Endodermal cell (in vitro differentiated cells): ENCODE results near the gene PARVB. TPM values are rescaled to one million over a fixed set of nuclear protein-coding genes. Genes with fewer than 3 reads are reported as not detected.
"Not testable (repeated sequence)": the region's sequence is repeated elsewhere in the genome, so short reads cannot be mapped to it uniquely, and the experiment has no call there.

Source experiments
- DNase-seq: peaks from one replicate; pipeline ENCODE4 v3.0.0-alpha.2; 2017
- H3K27ac ChIP-seq: 2 replicates; pipeline ENCODE4 v1.5.1; 2013; ENCODE audit warnings: mild to moderate bottlenecking, low read depth, low read length, moderate library complexity
- H3K27me3 ChIP-seq: 2 replicates; pipeline ENCODE4 v1.6.1; 2013; ENCODE audit warnings: mild to moderate bottlenecking, low read length, moderate library complexity; ENCODE audit not compliant: insufficient read depth, control insufficient read depth, poor library complexity, severe bottlenecking
- H3K36me3 ChIP-seq: 2 replicates; pipeline ENCODE4 v1.7.0; 2013; ENCODE audit warnings: mild to moderate bottlenecking, low read length, moderate library complexity; ENCODE audit not compliant: control insufficient read depth, insufficient read depth
- H3K4me1 ChIP-seq: one replicate; pipeline ENCODE4 v1.7.0; 2013; ENCODE audit warnings: low read length; ENCODE audit not compliant: control insufficient read depth, insufficient read depth
- H3K4me3 ChIP-seq: 2 replicates; pipeline ENCODE4 v1.5.1; 2013; ENCODE audit warnings: mild to moderate bottlenecking, low read length, moderate library complexity
- H3K9ac ChIP-seq: 2 replicates; pipeline ENCODE4 v1.6.1; 2013; ENCODE audit warnings: mild to moderate bottlenecking, low read length, moderate library complexity; ENCODE audit not compliant: poor library complexity, severe bottlenecking; ENCODE audit errors: extremely low read depth
- H3K9me3 ChIP-seq: 2 replicates; pipeline ENCODE4 v1.6.1; 2013; ENCODE audit warnings: mild to moderate bottlenecking, low read length, moderate library complexity; ENCODE audit not compliant: control insufficient read depth
- H3K27ac Mint-ChIP-seq: 2 replicates; pipeline ENCODE4 v1.8.0; 2020; ENCODE audit warnings: mixed read lengths
- H3K27me3 Mint-ChIP-seq: 2 replicates; pipeline ENCODE4 v1.8.0; 2021; ENCODE audit warnings: mild to moderate bottlenecking, mixed read lengths; ENCODE audit not compliant: insufficient read depth
- H3K36me3 Mint-ChIP-seq: 2 replicates; pipeline ENCODE4 v1.8.0; 2020; ENCODE audit warnings: low read depth, mixed read lengths
- H3K4me1 Mint-ChIP-seq: 2 replicates; pipeline ENCODE4 v1.8.0; 2020; ENCODE audit warnings: mixed read lengths
- H3K4me3 Mint-ChIP-seq: 2 replicates; pipeline ENCODE4 v1.8.0; 2020; ENCODE audit warnings: mild to moderate bottlenecking, moderate library complexity, mixed read lengths
- H3K9me3 Mint-ChIP-seq: 2 replicates; pipeline ENCODE4 v1.8.0; 2020; ENCODE audit warnings: mild to moderate bottlenecking, mixed read lengths
- CTCF ChIP-seq: fragments of 200-600 bp; sonication (generic); conservative IDR thresholded peaks from 2 replicates; pipeline ENCODE4 v1.5.0; 2021; ENCODE audit warnings: antibody characterized with exemption, mild to moderate bottlenecking
- WGBS, 2 experiments: methylation state at CpG; one replicate each; pipeline versions ENCODE4 v1.1.5 to v1.1.7; 2013; ENCODE audit warnings: missing lambda C conversion rate in 2 of 2, mixed read lengths in 1 of 2; ENCODE audit not compliant: insufficient coverage in 1 of 2, insufficient read length in 1 of 2; 5-methylcytosine and 5-hydroxymethylcytosine counted together
- total RNA-seq, 2 donors: library from RNA; stranded (reverse); fragmentation: NEBNext Ultra II Directional in 1 of 2; extraction: Animal tissue kit (Norgen Biotek cat#: 25700) in 1 of 2; gene quantifications; 2 replicates in 1 of 2; 3 replicates in 1 of 2; pipeline ENCODE4 v1.2.1, GENCODE V29; 2021

Gene PARVB
- total RNA-seq, 2 donors from 2014 or later: 29.6 to 32.3 TPM

- TF ChIP-seq CTCF: no peak
- Mint-ChIP-seq H3K36me3 (peaks cover 13% of the 10 kb centered on the region), H3K27ac (peak overlapping the region; percentile 23), H3K4me1 (peaks cover 33% of the 10 kb centered on the region), H3K4me3 (no peak overlapping the region), H3K27me3 (no peaks in the 10 kb centered on the region), H3K9me3 (peaks cover 12% of the 10 kb centered on the region)
- Histone ChIP-seq H3K36me3 (peaks cover 2% of the 10 kb centered on the region), H3K4me1 (peaks cover 12% of the 10 kb centered on the region), H3K9ac (no peak overlapping the region), H3K4me3 (no peak overlapping the region), H3K27me3 (no peaks in the 10 kb centered on the region), H3K9me3 (no peaks in the 10 kb centered on the region), H3K27ac (no peak overlapping the region)
- 82 to 86% methylated on average over 13 to 14 of the region's 14 CpGs for WGBS, 2 experiments
- no peak for DNase-seq
Observed at GRCh38 chr22:44108806-44109385, 84.8 kb downstream of the PARVB start.

- no peak overlapping the region for H3K9ac ChIP-seq
- no peaks in the 10 kb centered on the region for H3K27me3 Mint-ChIP-seq
- no peaks in the 10 kb centered on the region for H3K9me3 ChIP-seq
- H3K4me3 ChIP-seq: no peak overlapping the region
- H3K4me3 Mint-ChIP-seq: no peak overlapping the region
- WGBS, 2 experiments: 81 to 96% methylated on average over 2 to 4 of the region's 4 CpGs
- no peak overlapping the region for H3K27ac Mint-ChIP-seq
- no peak for TF ChIP-seq CTCF
- peaks cover 33% of the 10 kb centered on the region for H3K4me1 Mint-ChIP-seq
- no peak for DNase-seq
- peaks cover 9% of the 10 kb centered on the region for H3K36me3 Mint-ChIP-seq
- H3K27ac ChIP-seq: no peak overlapping the region
- no peaks in the 10 kb centered on the region for H3K36me3 ChIP-seq
- H3K9me3 Mint-ChIP-seq: peaks cover 8% of the 10 kb centered on the region
- no peaks in the 10 kb centered on the region for H3K27me3 ChIP-seq
- peaks cover 12% of the 10 kb centered on the region for H3K4me1 ChIP-seq
Observed at GRCh38 chr22:44109416-44109815, 85.3 kb downstream of the PARVB start.

- not testable (repeated sequence) for H3K36me3 ChIP-seq, H3K9me3 ChIP-seq, H3K4me3 ChIP-seq, H3K27me3 ChIP-seq, H3K27me3 Mint-ChIP-seq, H3K9ac ChIP-seq, H3K36me3 Mint-ChIP-seq, DNase-seq, H3K9me3 Mint-ChIP-seq, H3K4me3 Mint-ChIP-seq, H3K27ac Mint-ChIP-seq, H3K27ac ChIP-seq
- peaks cover 33% of the 10 kb centered on the region for H3K4me1 Mint-ChIP-seq
- WGBS, 2 experiments: 95 to 100% methylated on average over 6 of the region's 6 CpGs
- H3K4me1 ChIP-seq: peaks cover 12% of the 10 kb centered on the region
Observed at GRCh38 chr22:44110656-44111055, 86.6 kb downstream of the PARVB start.
